Stomach (tissue), 9 donors: ENCODE measurements around the gene SPATA2. TPM values are rescaled to one million over a fixed set of nuclear protein-coding genes. Genes with fewer than 3 reads are reported as not detected.

Experiments
- DNase-seq, 2 donors: peaks; one replicate each; pipeline versions ENCODE4 v3.0.0 to v3.0.0-alpha.2; 2013 to 2019
- H3K27ac ChIP-seq, 5 donors: fragments of 200-600 bp in 4 of 5; sonication (generic) in 4 of 5; one replicate each; pipeline ENCODE4 v1.5.1; 2013 to 2019; ENCODE audit warnings: mild to moderate bottlenecking in 1 of 5, moderate library complexity in 1 of 5
- H3K27me3 ChIP-seq, 3 donors: fragments of 200-600 bp; sonication (generic); one replicate each; pipeline ENCODE4 v1.5.1; 2017 to 2019; ENCODE audit warnings: mixed run types in 1 of 3
- H3K36me3 ChIP-seq, 4 donors: fragments of 200-600 bp; sonication (generic); 1 replicate in 3 of 4; 2 replicates in 1 of 4; pipeline ENCODE4 v1.5.1; 2016 to 2019
- H3K4me1 ChIP-seq, 4 donors: fragments of 200-600 bp; sonication (generic); one replicate each; pipeline ENCODE4 v1.5.1; 2016 to 2019
- H3K4me3 ChIP-seq, 4 donors: fragments of 200-600 bp; sonication (generic) in 3 of 4; one replicate each; pipeline ENCODE4 v1.5.1; 2016 to 2019; ENCODE audit warnings: mild to moderate bottlenecking in 1 of 4
- H3K9me3 ChIP-seq, 4 donors: fragments of 200-600 bp; sonication (generic); one replicate each; pipeline ENCODE4 v1.5.1; 2016 to 2019
- CTCF ChIP-seq, 7 experiments: fragments of 450-650 bp in 4 of 7; fragments of 200-600 bp in 3 of 7; sonication (generic) in 3 of 7; IDR thresholded peaks; one replicate each; pipeline ENCODE4 v1.5.1; 2016 to 2019; ENCODE audit warnings: antibody characterized with exemption in 7 of 7, control low read depth in 2 of 7, mild to moderate bottlenecking in 1 of 7
- EP300 ChIP-seq: sonication (generic); formaldehyde crosslinking; IDR thresholded peaks from one replicate; pipeline ENCODE4 v1.6.1; 2017; ENCODE audit warnings: antibody characterized with exemption
- POLR2A ChIP-seq, 4 donors: fragments of 450-650 bp; IDR thresholded peaks; one replicate each; pipeline ENCODE4 v1.6.1; 2016; ENCODE audit warnings: antibody characterized with exemption in 4 of 4, control low read depth in 2 of 4, mild to moderate bottlenecking in 1 of 4, moderate library complexity in 1 of 4
- POLR2AphosphoS5 ChIP-seq, 3 donors: sonication (generic); formaldehyde crosslinking; IDR thresholded peaks; one replicate each; pipeline ENCODE4 v1.6.1; 2016; ENCODE audit warnings: antibody characterized with exemption in 3 of 3
- WGBS, 5 donors: extraction: QIAGEN DNeasy Blood & Tissue Kit in 3 of 5; methylation state at CpG; one replicate each; pipeline versions ENCODE4 v1.1.5 to v1.1.7; 2013 to 2018; 5-methylcytosine and 5-hydroxymethylcytosine counted together
- intact Hi-C: fragments of 100-400 bp; cut with DNase I; formaldehyde crosslinking; loops from one replicate; pipeline ENCODE4 v1.15.1; 2023; ENCODE audit warnings: low total_unique reads
- polyA plus RNA-seq, 3 donors: library from polyadenylated mRNA; stranded (reverse); fragments of 200-250 nt; gene quantifications; one replicate each; pipeline ENCODE4 v1.2.3, GENCODE V29; 2013
- total RNA-seq, 5 donors: library from RNA; depleted of rRNA; stranded (reverse); fragments of >200 nt; gene quantifications; one replicate each; pipeline versions ENCODE4 v1.1.0 to v1.2.3, GENCODE V29; 2014 to 2016
- donor health status: healthy with polysubstance abuse.
- donor health status: Bipolar disorder and iron deficiency.
- donor health status: healthy.

SPATA2 gene
- total and polyA plus RNA-seq, 8 donors: 2.6 to 14.3 (median 6.4) TPM

- Histone ChIP-seq H3K9me3 (no peaks in the 10 kb centered on the region), H3K4me3 (no peak overlapping the region), H3K27me3 (no peaks in the 10 kb centered on the region), H3K4me1 (peaks cover 0 to 42% (median 32%) of the 10 kb centered on the region in 4 donors), H3K27ac (peak overlapping the region in 1 of 5 donors; percentile 5), H3K36me3 (peaks cover 22 to 87% (median 75%) of the 10 kb centered on the region in 4 donors)
- DNase-seq: peak in 1 of 2 donors; percentile 22
- intact Hi-C loops: no loop called here
- WGBS, 5 donors: 70 to 84% (median 77%) methylated on average over 15 of the region's 15 CpGs
- TF ChIP-seq EP300 (no peak), CTCF (IDR thresholded peaks at IDR 0.05) (no peak)
These were observed 34.4 kb downstream of the SPATA2 start for GRCh38 chr20:49880724-49881445.

GRCh38 chr20:49880177-49880576 lies 35.2 kb downstream of the SPATA2 start:
- peak in 1 of 2 donors; percentile 84 for DNase-seq
- peak in 1 of 3 donors; percentile 35 for TF ChIP-seq POLR2AphosphoS5 (IDR thresholded peaks at IDR 0.05)
- no peak for TF ChIP-seq POLR2A (IDR thresholded peaks at IDR 0.05)
- no peaks in the 10 kb centered on the region for H3K27me3 ChIP-seq
- peaks cover 2 to 49% (median 35%) of the 10 kb centered on the region in 4 donors for H3K4me1 ChIP-seq
- no peaks in the 10 kb centered on the region for H3K9me3 ChIP-seq
- intact Hi-C loops: no loop called here
- H3K27ac ChIP-seq: peak overlapping the region in 2 of 5 donors; percentile 5 to 14
- peaks cover 18 to 85% (median 71%) of the 10 kb centered on the region in 4 donors for H3K36me3 ChIP-seq
- no peak overlapping the region for H3K4me3 ChIP-seq
- WGBS, 5 donors: 14 to 47% (median 34%) methylated on average over 3 of the region's 3 CpGs

- Histone ChIP-seq H3K4me1 (peaks cover 12 to 59% (median 39%) of the 10 kb centered on the region in 4 donors), H3K27me3 (no peaks in the 10 kb centered on the region), H3K36me3 (peaks cover 8 to 85% (median 64%) of the 10 kb centered on the region in 4 donors), H3K4me3 (no peak overlapping the region), H3K27ac (no peak overlapping the region), H3K9me3 (no peaks in the 10 kb centered on the region)
- intact Hi-C loops: no loop called here
- no peak for DNase-seq
- 92 to 100% (median 100%) methylated on average over 1 of the region's 1 CpG for WGBS, 5 donors
- no peak for TF ChIP-seq POLR2A (IDR thresholded peaks at IDR 0.05)
- no peak for TF ChIP-seq EP300
- no peak for TF ChIP-seq POLR2AphosphoS5 (IDR thresholded peaks at IDR 0.05)
- TF ChIP-seq CTCF (IDR thresholded peaks at IDR 0.05): no peak
These were observed 36.4 kb downstream of the SPATA2 start for GRCh38 chr20:49878977-49879376.

- intact Hi-C loops: no loop called here
These were observed 37.9 kb downstream of the SPATA2 start for GRCh38 chr20:49877386-49877921.

More at GRCh38 chr20:49877386-49877921, 37.9 kb downstream of the SPATA2 start:
- Histone ChIP-seq H3K27ac (peak overlapping the region in 1 of 5 donors; percentile 32), H3K4me1 (peaks cover 12 to 59% (median 39%) of the 10 kb centered on the region in 4 donors), H3K27me3 (no peaks in the 10 kb centered on the region), H3K9me3 (no peaks in the 10 kb centered on the region), H3K36me3 (peaks cover 0 to 77% (median 54%) of the 10 kb centered on the region in 4 donors), H3K4me3 (no peak overlapping the region)
- WGBS, 5 donors: 49 to 71% (median 57%) methylated on average over 4 of the region's 4 CpGs
- no peak for DNase-seq
- no peak for TF ChIP-seq POLR2AphosphoS5 (IDR thresholded peaks at IDR 0.05)
- no peak for TF ChIP-seq CTCF (IDR thresholded peaks at IDR 0.05)
- no peak for TF ChIP-seq EP300
- no peak for TF ChIP-seq POLR2A (IDR thresholded peaks at IDR 0.05)
